K562 (cell line): ENCODE results near the gene GATAD2B. TPM values are rescaled to one million over a fixed set of nuclear protein-coding genes. Genes with fewer than 3 reads are reported as not detected.

Source experiments
- DLX4 ChIP-seq: fragments of 250-450 bp; sonication (Bioruptor Pico); IDR thresholded peaks from 2 replicates; pipeline ENCODE4 v1.6.1; 2021; ENCODE audit warnings: mild to moderate bottlenecking
- ID3 ChIP-seq, 2 experiments: fragments of 250-450 bp in 1 of 2; fragments of 450-650 bp in 1 of 2; sonication (Bioruptor Pico) in 1 of 2; IDR thresholded peaks; 2 replicates each; pipeline versions ENCODE4 v1.6.1 to v1.8.0; 2016 to 2021; ENCODE audit warnings: mild to moderate bottlenecking in 2 of 2, moderate library complexity in 2 of 2, missing compliant biosample characterization in 1 of 2, missing genetic modification characterization in 1 of 2
- NCOA2 ChIP-seq, 2 experiments: fragments of 450-650 bp; IDR thresholded peaks; 2 replicates each; pipeline ENCODE4 v1.6.1; 2018; ENCODE audit warnings: mild to moderate bottlenecking in 2 of 2, moderate library complexity in 1 of 2; ENCODE audit not compliant: partially characterized antibody in 2 of 2
- RFX7 ChIP-seq: fragments of 250-450 bp; sonication (Bioruptor Pico); IDR thresholded peaks from 2 replicates; pipeline ENCODE4 v1.5.1; 2021; ENCODE audit warnings: mild to moderate bottlenecking
- SIN3B ChIP-seq: fragments of 450-650 bp; IDR thresholded peaks from 2 replicates; pipeline ENCODE4 v1.6.1; 2017; ENCODE audit warnings: low read depth, mild to moderate bottlenecking, moderate library complexity
- TAF7 ChIP-seq: fragments of 450-650 bp; IDR thresholded peaks from 2 replicates; pipeline ENCODE4 v1.6.1; 2016; ENCODE audit warnings: missing genetic modification characterization, missing compliant biosample characterization
- ZNF184 ChIP-seq: sonication (generic); formaldehyde crosslinking; IDR thresholded peaks from 2 replicates; pipeline ENCODE4 v1.5.0; 2020; ENCODE audit warnings: missing genetic modification reagents
- ZNF407 ChIP-seq: fragments of 450-650 bp; IDR thresholded peaks from 2 replicates; pipeline ENCODE4 v1.6.1; 2016; ENCODE audit warnings: low read depth
- ZNF830 ChIP-seq: fragments of 250-450 bp; sonication (Bioruptor Pico); IDR thresholded peaks from 2 replicates; pipeline ENCODE4 v1.5.0; 2021; ENCODE audit warnings: mild to moderate bottlenecking
- polyA plus RNA-seq, 8 experiments: library from polyadenylated mRNA; depleted of rRNA in 4 of 8; stranded (reverse) in 5 of 8; unstranded in 3 of 8; fragments of >200 nt; fragmentation: Nextera tagmentation in 2 of 8; fragmentation: Illumina TruSeq in 1 of 8; extraction: Ambion mirVana in 2 of 8; extraction: Trizol in 1 of 8; gene quantifications; 2 replicates each; pipeline versions ENCODE4 v1.2.1 to v1.2.3, GENCODE V29; 2011 to 2014; ENCODE audit warnings: inconsistent platforms in 1 of 8, missing spikeins in 1 of 8
- total RNA-seq, 7 experiments: library from RNA; depleted of rRNA in 6 of 7; stranded (reverse); fragments of >200 nt in 6 of 7; fragmentation: Illumina TruSeq in 2 of 7; extraction: Trizol in 2 of 7; gene quantifications; 2 replicates each; pipeline versions ENCODE4 v1.2.1 to v1.2.3, GENCODE V29; 2011 to 2021; ENCODE audit warnings: low replicate concordance in 1 of 7
- TF ChIP-seq, protein P1 (sequence below): fragments of 450-650 bp; IDR thresholded peaks from 2 replicates; pipeline ENCODE4 v1.6.1; 2017; ENCODE audit warnings: antibody characterized with exemption, mild to moderate bottlenecking
- TF ChIP-seq, protein P2 (sequence below): sonication (generic); formaldehyde crosslinking; IDR thresholded peaks from 2 replicates; pipeline ENCODE4 v1.9.0; 2022; ENCODE audit warnings: mild to moderate bottlenecking, missing genetic modification reagents

The GATAD2B gene
- total and polyA plus RNA-seq, 9 of the 15 experiments (the other 6 are each of a cell fraction or from before 2014, with no cell fraction given) = 1.5 to 40.2 (median 4.9) TPM

- TF ChIP-seq, protein P1, sequence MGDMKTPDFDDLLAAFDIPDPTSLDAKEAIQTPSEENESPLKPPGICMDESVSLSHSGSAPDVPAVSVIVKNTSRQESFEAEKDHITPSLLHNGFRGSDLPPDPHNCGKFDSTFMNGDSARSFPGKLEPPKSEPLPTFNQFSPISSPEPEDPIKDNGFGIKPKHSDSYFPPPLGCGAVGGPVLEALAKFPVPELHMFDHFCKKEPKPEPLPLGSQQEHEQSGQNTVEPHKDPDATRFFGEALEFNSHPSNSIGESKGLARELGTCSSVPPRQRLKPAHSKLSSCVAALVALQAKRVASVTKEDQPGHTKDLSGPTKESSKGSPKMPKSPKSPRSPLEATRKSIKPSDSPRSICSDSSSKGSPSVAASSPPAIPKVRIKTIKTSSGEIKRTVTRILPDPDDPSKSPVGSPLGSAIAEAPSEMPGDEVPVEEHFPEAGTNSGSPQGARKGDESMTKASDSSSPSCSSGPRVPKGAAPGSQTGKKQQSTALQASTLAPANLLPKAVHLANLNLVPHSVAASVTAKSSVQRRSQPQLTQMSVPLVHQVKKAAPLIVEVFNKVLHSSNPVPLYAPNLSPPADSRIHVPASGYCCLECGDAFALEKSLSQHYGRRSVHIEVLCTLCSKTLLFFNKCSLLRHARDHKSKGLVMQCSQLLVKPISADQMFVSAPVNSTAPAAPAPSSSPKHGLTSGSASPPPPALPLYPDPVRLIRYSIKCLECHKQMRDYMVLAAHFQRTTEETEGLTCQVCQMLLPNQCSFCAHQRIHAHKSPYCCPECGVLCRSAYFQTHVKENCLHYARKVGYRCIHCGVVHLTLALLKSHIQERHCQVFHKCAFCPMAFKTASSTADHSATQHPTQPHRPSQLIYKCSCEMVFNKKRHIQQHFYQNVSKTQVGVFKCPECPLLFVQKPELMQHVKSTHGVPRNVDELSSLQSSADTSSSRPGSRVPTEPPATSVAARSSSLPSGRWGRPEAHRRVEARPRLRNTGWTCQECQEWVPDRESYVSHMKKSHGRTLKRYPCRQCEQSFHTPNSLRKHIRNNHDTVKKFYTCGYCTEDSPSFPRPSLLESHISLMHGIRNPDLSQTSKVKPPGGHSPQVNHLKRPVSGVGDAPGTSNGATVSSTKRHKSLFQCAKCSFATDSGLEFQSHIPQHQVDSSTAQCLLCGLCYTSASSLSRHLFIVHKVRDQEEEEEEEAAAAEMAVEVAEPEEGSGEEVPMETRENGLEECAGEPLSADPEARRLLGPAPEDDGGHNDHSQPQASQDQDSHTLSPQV = no peak
- no peak for TF ChIP-seq ID3 (CRISPR knock-in tag; IDR thresholded peaks at IDR 0.05)
- no peak for TF ChIP-seq ID3 (tag; IDR thresholded peaks at IDR 0.05)
- TF ChIP-seq, protein P2, sequence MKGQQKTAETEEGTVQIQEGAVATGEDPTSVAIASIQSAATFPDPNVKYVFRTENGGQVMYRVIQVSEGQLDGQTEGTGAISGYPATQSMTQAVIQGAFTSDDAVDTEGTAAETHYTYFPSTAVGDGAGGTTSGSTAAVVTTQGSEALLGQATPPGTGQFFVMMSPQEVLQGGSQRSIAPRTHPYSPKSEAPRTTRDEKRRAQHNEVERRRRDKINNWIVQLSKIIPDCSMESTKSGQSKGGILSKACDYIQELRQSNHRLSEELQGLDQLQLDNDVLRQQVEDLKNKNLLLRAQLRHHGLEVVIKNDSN (CRISPR knock-in tag) = peak; percentile 79
- TF ChIP-seq RFX7 (CRISPR knock-in tag) = no peak
- no peak for TF ChIP-seq NCOA2 (IDR thresholded peaks at IDR 0.05; ENCODE audit: partially characterized antibody in 2 of 2)
- TF ChIP-seq DLX4 (CRISPR knock-in tag) = no peak
- peak; percentile 52 for TF ChIP-seq SIN3B
- TF ChIP-seq ZNF407 = no peak
- no peak for TF ChIP-seq ZNF184 (CRISPR knock-in tag)
- TF ChIP-seq ZNF830 = no peak
- TF ChIP-seq TAF7 = no peak
Measured at GRCh38 chr1:153945795-153946621, 23.2 kb upstream of the GATAD2B start (continued).
